PC-9 (cell line): ENCODE measurements around the gene OGDH. TPM values are rescaled to one million over a fixed set of nuclear protein-coding genes. Genes with fewer than 3 reads are reported as not detected.

Experiments used
- BruUV-seq: library from RNA; stranded (reverse); fragments of 400-500 nt; replicated peaks from 2 replicates; lab custom pipeline; 2021; lab: Mats Ljungman, UMichigan
- CTCF ChIA-PET: fragments of 300-600 bp; sonication (Branson Sonifier 250); formaldehyde crosslinking; loops from one replicate; lab custom pipeline; 2022; ENCODE audit warnings: antibody characterized with exemption; lab: Charles Lee
- POLR2A ChIA-PET: fragments of 300-600 bp; sonication (Branson Sonifier 250); formaldehyde crosslinking; loops from one replicate; lab custom pipeline; 2022; ENCODE audit warnings: antibody characterized with exemption; ENCODE audit not compliant: unreplicated experiment; lab: Charles Lee
- DNase-seq, 2 experiments: peaks; one replicate each; pipeline versions ENCODE4 v3.0.0 to v3.0.0-alpha.2; 2015 to 2022; ENCODE audit warnings: mixed read lengths in 1 of 2
- H2AFZ ChIP-seq: fragments of 200-600 bp; sonication (generic); 2 replicates; pipeline ENCODE4 v1.8.1; 2017; ENCODE audit warnings: antibody characterized with exemption
- H3F3A ChIP-seq: fragments of 200-600 bp; sonication (generic); 2 replicates; pipeline ENCODE4 v1.8.1; 2017; ENCODE audit warnings: antibody characterized with exemption, mild to moderate bottlenecking, low read depth; ENCODE audit not compliant: insufficient read depth
- H3K27ac ChIP-seq: fragments of 200-600 bp; sonication (generic); 2 replicates; pipeline ENCODE4 v1.6.1; 2016; ENCODE audit warnings: mixed run types
- H3K27me3 ChIP-seq: fragments of 200-600 bp; sonication (generic); 2 replicates; pipeline ENCODE4 v1.6.1; 2016; ENCODE audit warnings: low read depth, mixed run types; ENCODE audit not compliant: insufficient read depth
- H3K36me3 ChIP-seq: fragments of 200-600 bp; sonication (generic); 2 replicates; pipeline ENCODE4 v1.6.1; 2016; ENCODE audit warnings: low read depth, mixed run types
- H3K4me1 ChIP-seq: fragments of 200-600 bp; sonication (generic); replicated peaks from 2 replicates; pipeline ENCODE4 v1.6.1; 2016; ENCODE audit warnings: mixed run types; ENCODE audit not compliant: insufficient read depth
- H3K4me2 ChIP-seq: fragments of 200-600 bp; sonication (generic); 2 replicates; pipeline ENCODE4 v1.6.1; 2017; ENCODE audit warnings: mixed run types
- H3K4me3 ChIP-seq: fragments of 200-600 bp; sonication (generic); 2 replicates; pipeline ENCODE4 v1.6.1; 2016; ENCODE audit warnings: mixed run types
- H3K79me2 ChIP-seq: fragments of 200-600 bp; sonication (generic); 2 replicates; pipeline ENCODE4 v1.6.1; 2017; ENCODE audit warnings: low read depth, mixed run types
- H3K9me2 ChIP-seq: fragments of 200-600 bp; sonication (generic); 2 replicates; pipeline ENCODE4 v1.8.1; 2017; ENCODE audit warnings: mild to moderate bottlenecking; ENCODE audit not compliant: insufficient read depth
- H3K9me3 ChIP-seq: fragments of 200-600 bp; sonication (generic); 2 replicates; pipeline ENCODE4 v1.8.1; 2016; ENCODE audit warnings: low read depth; ENCODE audit not compliant: insufficient read depth
- H4K20me1 ChIP-seq: fragments of 200-600 bp; sonication (generic); 2 replicates; pipeline ENCODE4 v1.8.1; 2017; ENCODE audit not compliant: insufficient read depth
- CTCF ChIP-seq: fragments of 200-600 bp; sonication (generic); conservative IDR thresholded peaks from 2 replicates; pipeline ENCODE4 v1.6.1; 2017; ENCODE audit warnings: mixed run types, antibody characterized with exemption, mild to moderate bottlenecking, moderate library complexity
- EZH2 ChIP-seq: fragments of 200-600 bp; sonication (generic); IDR thresholded peaks from 2 replicates; pipeline ENCODE4 v1.8.0; 2017; ENCODE audit warnings: antibody characterized with exemption, low read depth
- intact Hi-C: fragments of 100-400 bp; cut with micrococcal nuclease; formaldehyde crosslinking; loops from one replicate; pipeline ENCODE4 v1.10.0; 2022; ENCODE audit not compliant: unreplicated experiment
- total RNA-seq: library from RNA; stranded (reverse); gene quantifications from 2 replicates; pipeline ENCODE4 v1.2.3, GENCODE V29; 2021

OGDH gene
- total RNA-seq, 1 experiment from 2014 or later, result 135 TPM

GRCh38 chr7:44618045-44618444 lies 11.6 kb downstream of the OGDH start:
- Histone ChIP-seq H3K4me2 (peak overlapping the region; percentile 92), H3K79me2 (peaks cover 94% of the 10 kb centered on the region), H3K36me3 (peaks cover 24% of the 10 kb centered on the region; the same call in 1 of the 2 replicates), H3K4me3 (peak overlapping the region; percentile 52; the same call in 1 of the 2 replicates), H2AFZ (no peak overlapping the region), H3K27ac (peak overlapping the region; percentile 87), H3K4me1 (peaks cover 86% of the 10 kb centered on the region), H4K20me1 (no peaks in the 10 kb centered on the region), H3K9me2 (no peaks in the 10 kb centered on the region), H3F3A (peaks cover 57% of the 10 kb centered on the region), H3K27me3 (no peaks in the 10 kb centered on the region), H3K9me3 (0 out of 2 replicates have a peak, but pooled peaks cover 3% of the 10 kb centered on the region)
- ChIA-PET CTCF (no interaction called here), POLR2A (interaction anchor here (0.7 kb wide), 1 partner anchor 229 kb away, joined by 10 read pairs; no protein-coding TSS in a partner anchor)
- no peak for TF ChIP-seq CTCF
- no peak for TF ChIP-seq EZH2
- DNase-seq, result no peak
- BruUV-seq, result no TSS peak
- intact Hi-C loops, result loop anchor here (1.0 to 2.0 kb wide), 3 partner anchors 12 to 131 kb away; partner anchors contain the start of genes OGDH and ZMIZ2

- Histone ChIP-seq H3K9me2 (no peaks in the 10 kb centered on the region), H3K4me2 (peak overlapping the region; percentile 92), H4K20me1 (no peaks in the 10 kb centered on the region), H3K27ac (peak overlapping the region; percentile 87), H3K79me2 (peaks cover 94% of the 10 kb centered on the region), H3F3A (peaks cover 57% of the 10 kb centered on the region), H3K4me3 (peak overlapping the region; percentile 52; the same call in 1 of the 2 replicates), H2AFZ (no peak overlapping the region), H3K36me3 (peaks cover 24% of the 10 kb centered on the region; the same call in 1 of the 2 replicates), H3K4me1 (peaks cover 86% of the 10 kb centered on the region), H3K9me3 (0 out of 2 replicates have a peak, but pooled peaks cover 3% of the 10 kb centered on the region), H3K27me3 (no peaks in the 10 kb centered on the region)
- CTCF ChIA-PET, result no interaction called here
- no TSS peak for BruUV-seq
- peak; percentile 93 to 99 for DNase-seq
- TF ChIP-seq EZH2 (no peak), CTCF (no peak)
- intact Hi-C loops, result loop anchor here (1.0 to 2.0 kb wide), 3 partner anchors 12 to 130 kb away; partner anchors contain the start of genes OGDH and ZMIZ2
- POLR2A ChIA-PET, result interaction anchor here (0.7 to 1.0 kb wide), 3 partner anchors 12 to 229 kb away, joined by 3 to 10 read pairs (median 7); partner anchors contain the start of gene OGDH
Measured at GRCh38 chr7:44618753-44619152, 12.3 kb downstream of the OGDH start.

GRCh38 chr7:44621034-44621749 lies 14.8 kb downstream of the OGDH start:
- no peaks in the 10 kb centered on the region for H4K20me1 ChIP-seq
- peaks cover 89% of the 10 kb centered on the region for H3K79me2 ChIP-seq
- H3K4me2 ChIP-seq, result peak overlapping the region; percentile 92
- DNase-seq, result peak; percentile 47 to 71
- no peak overlapping the region for H2AFZ ChIP-seq
- H3K4me1 ChIP-seq, result peaks cover 63% of the 10 kb centered on the region
- peaks cover 40% of the 10 kb centered on the region for H3F3A ChIP-seq
- intact Hi-C loops, result no loop called here
- H3K9me3 ChIP-seq, result 0 out of 2 replicates have a peak, but pooled peaks cover 3% of the 10 kb centered on the region
- TF ChIP-seq CTCF, result no peak
- TF ChIP-seq EZH2, result no peak
- H3K9me2 ChIP-seq, result no peaks in the 10 kb centered on the region
- BruUV-seq, result no TSS peak
- peaks cover 40% of the 10 kb centered on the region for H3K36me3 ChIP-seq
- peak overlapping the region; percentile 87 for H3K27ac ChIP-seq
- ChIA-PET POLR2A (interaction anchor here (0.6 kb wide), 3 partner anchors 15 to 1732 kb away, joined by 4 to 10 read pairs (median 8); no protein-coding TSS in a partner anchor), CTCF (no interaction called here)
- H3K27me3 ChIP-seq, result no peaks in the 10 kb centered on the region
- no peak overlapping the region for H3K4me3 ChIP-seq
